ENCODE measurements around the gene ZNF512B.

DNA sequence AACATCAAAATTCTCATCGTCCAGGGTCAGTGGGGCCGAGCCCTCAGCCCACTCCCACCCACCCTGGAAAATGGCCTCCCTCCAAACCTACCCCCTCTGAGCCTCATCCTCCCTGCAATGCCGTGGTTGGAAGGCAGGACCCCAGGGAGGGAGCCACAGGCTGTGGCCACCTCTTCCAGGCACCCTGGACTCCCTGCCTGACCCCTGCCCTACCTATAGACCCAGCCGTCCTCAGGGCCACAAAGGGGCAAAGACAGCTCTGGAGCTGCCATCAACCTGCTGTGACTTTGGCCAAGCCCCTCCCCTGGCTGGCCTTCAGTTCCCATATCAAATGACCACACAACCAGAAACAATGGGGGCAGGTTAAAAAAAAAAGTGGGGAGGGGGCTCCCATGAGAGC lies 11.3 kb downstream of the ZNF512B start:
- no peak for TF ChIP-seq RFX5 (IDR thresholded peaks at IDR 0.05)
- TF ChIP-seq, protein P1, sequence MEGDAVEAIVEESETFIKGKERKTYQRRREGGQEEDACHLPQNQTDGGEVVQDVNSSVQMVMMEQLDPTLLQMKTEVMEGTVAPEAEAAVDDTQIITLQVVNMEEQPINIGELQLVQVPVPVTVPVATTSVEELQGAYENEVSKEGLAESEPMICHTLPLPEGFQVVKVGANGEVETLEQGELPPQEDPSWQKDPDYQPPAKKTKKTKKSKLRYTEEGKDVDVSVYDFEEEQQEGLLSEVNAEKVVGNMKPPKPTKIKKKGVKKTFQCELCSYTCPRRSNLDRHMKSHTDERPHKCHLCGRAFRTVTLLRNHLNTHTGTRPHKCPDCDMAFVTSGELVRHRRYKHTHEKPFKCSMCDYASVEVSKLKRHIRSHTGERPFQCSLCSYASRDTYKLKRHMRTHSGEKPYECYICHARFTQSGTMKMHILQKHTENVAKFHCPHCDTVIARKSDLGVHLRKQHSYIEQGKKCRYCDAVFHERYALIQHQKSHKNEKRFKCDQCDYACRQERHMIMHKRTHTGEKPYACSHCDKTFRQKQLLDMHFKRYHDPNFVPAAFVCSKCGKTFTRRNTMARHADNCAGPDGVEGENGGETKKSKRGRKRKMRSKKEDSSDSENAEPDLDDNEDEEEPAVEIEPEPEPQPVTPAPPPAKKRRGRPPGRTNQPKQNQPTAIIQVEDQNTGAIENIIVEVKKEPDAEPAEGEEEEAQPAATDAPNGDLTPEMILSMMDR (IDR thresholded peaks at IDR 0.05) = no peak
- TF ChIP-seq ZFP36 (IDR thresholded peaks at IDR 0.05; ENCODE audit: borderline replicate concordance, partially characterized antibody) = no peak
- TF ChIP-seq CBX2 (IDR thresholded peaks at IDR 0.05; ENCODE audit: borderline replicate concordance, low read depth) = no peak
- TF ChIP-seq POLR2A (IDR thresholded peaks at IDR 0.05; ENCODE audit: low read length) = no peak
- TF ChIP-seq, protein P2, sequence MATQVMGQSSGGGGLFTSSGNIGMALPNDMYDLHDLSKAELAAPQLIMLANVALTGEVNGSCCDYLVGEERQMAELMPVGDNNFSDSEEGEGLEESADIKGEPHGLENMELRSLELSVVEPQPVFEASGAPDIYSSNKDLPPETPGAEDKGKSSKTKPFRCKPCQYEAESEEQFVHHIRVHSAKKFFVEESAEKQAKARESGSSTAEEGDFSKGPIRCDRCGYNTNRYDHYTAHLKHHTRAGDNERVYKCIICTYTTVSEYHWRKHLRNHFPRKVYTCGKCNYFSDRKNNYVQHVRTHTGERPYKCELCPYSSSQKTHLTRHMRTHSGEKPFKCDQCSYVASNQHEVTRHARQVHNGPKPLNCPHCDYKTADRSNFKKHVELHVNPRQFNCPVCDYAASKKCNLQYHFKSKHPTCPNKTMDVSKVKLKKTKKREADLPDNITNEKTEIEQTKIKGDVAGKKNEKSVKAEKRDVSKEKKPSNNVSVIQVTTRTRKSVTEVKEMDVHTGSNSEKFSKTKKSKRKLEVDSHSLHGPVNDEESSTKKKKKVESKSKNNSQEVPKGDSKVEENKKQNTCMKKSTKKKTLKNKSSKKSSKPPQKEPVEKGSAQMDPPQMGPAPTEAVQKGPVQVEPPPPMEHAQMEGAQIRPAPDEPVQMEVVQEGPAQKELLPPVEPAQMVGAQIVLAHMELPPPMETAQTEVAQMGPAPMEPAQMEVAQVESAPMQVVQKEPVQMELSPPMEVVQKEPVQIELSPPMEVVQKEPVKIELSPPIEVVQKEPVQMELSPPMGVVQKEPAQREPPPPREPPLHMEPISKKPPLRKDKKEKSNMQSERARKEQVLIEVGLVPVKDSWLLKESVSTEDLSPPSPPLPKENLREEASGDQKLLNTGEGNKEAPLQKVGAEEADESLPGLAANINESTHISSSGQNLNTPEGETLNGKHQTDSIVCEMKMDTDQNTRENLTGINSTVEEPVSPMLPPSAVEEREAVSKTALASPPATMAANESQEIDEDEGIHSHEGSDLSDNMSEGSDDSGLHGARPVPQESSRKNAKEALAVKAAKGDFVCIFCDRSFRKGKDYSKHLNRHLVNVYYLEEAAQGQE (IDR thresholded peaks at IDR 0.05) = no peak

Measured in A549 (cell line).